ENCODE data around the gene SRM.

Gene SRM

GRCh38 chr1:11059968-11060830 is at the start of gene SRM (continued):
- no peak for TF ChIP-seq ZNF488 (tag by site-specific recombination; IDR thresholded peaks at IDR 0.05)
- TF ChIP-seq ZNF311 (tag by site-specific recombination; IDR thresholded peaks at IDR 0.05; ENCODE audit: borderline replicate concordance): no peak
- TF ChIP-seq ZNF280C (tag by site-specific recombination; IDR thresholded peaks at IDR 0.05): no peak
- TF ChIP-seq ZNF10 (tag by site-specific recombination; IDR thresholded peaks at IDR 0.05): no peak
- no peak for TF ChIP-seq SALL2 (tag by site-specific recombination; IDR thresholded peaks at IDR 0.05; ENCODE audit: borderline replicate concordance)
- TF ChIP-seq TCF7L2 (IDR thresholded peaks at IDR 0.05; ENCODE audit: borderline replicate concordance, low read depth, low read length): no peak
- no peak for TF ChIP-seq ZNF548 (tag by site-specific recombination; IDR thresholded peaks at IDR 0.05)
- TF ChIP-seq KLF1 (tag by site-specific recombination; IDR thresholded peaks at IDR 0.05): 0 out of 2 replicates have a peak, but pooled peaks have one; percentile 15
- TF ChIP-seq ZBTB6 (tag by site-specific recombination; IDR thresholded peaks at IDR 0.05): no peak
- no peak for TF ChIP-seq ZFP37 (tag by site-specific recombination; IDR thresholded peaks at IDR 0.05)
- TF ChIP-seq ZNF624 (tag by site-specific recombination; IDR thresholded peaks at IDR 0.05): no peak
- no peak for TF ChIP-seq ZNF366 (tag by site-specific recombination; conservative IDR thresholded peaks at IDR 0.05)
- no peak for TF ChIP-seq ZNF558 (tag by site-specific recombination; IDR thresholded peaks at IDR 0.05)
- TF ChIP-seq YY2 (tag by site-specific recombination; IDR thresholded peaks at IDR 0.05): no peak
- TF ChIP-seq GLIS2 (tag by site-specific recombination; IDR thresholded peaks at IDR 0.05): no peak
- TF ChIP-seq ZNF24 (tag by site-specific recombination; IDR thresholded peaks at IDR 0.05): no peak
- no peak; the same call in 1 of the 2 replicates for TF ChIP-seq YY1 (tag by site-specific recombination; IDR thresholded peaks at IDR 0.05)
- no peak for TF ChIP-seq ZNF248 (tag by site-specific recombination; IDR thresholded peaks at IDR 0.05)
- peak; percentile 61 for TF ChIP-seq PATZ1 (tag by site-specific recombination; IDR thresholded peaks at IDR 0.05)
- no peak for TF ChIP-seq GLI4 (tag by site-specific recombination; IDR thresholded peaks at IDR 0.05)
- TF ChIP-seq ZIC2 (tag by site-specific recombination; IDR thresholded peaks at IDR 0.05): no peak
- TF ChIP-seq, protein P1, sequence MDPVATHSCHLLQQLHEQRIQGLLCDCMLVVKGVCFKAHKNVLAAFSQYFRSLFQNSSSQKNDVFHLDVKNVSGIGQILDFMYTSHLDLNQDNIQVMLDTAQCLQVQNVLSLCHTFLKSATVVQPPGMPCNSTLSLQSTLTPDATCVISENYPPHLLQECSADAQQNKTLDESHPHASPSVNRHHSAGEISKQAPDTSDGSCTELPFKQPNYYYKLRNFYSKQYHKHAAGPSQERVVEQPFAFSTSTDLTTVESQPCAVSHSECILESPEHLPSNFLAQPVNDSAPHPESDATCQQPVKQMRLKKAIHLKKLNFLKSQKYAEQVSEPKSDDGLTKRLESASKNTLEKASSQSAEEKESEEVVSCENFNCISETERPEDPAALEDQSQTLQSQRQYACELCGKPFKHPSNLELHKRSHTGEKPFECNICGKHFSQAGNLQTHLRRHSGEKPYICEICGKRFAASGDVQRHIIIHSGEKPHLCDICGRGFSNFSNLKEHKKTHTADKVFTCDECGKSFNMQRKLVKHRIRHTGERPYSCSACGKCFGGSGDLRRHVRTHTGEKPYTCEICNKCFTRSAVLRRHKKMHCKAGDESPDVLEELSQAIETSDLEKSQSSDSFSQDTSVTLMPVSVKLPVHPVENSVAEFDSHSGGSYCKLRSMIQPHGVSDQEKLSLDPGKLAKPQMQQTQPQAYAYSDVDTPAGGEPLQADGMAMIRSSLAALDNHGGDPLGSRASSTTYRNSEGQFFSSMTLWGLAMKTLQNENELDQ (tag by site-specific recombination; IDR thresholded peaks at IDR 0.05; ENCODE audit: low read depth): no peak
- TF ChIP-seq GLI2 (tag by site-specific recombination; IDR thresholded peaks at IDR 0.05; ENCODE audit: borderline replicate concordance, low read depth): no peak
- TF ChIP-seq ZNF133 (tag by site-specific recombination; IDR thresholded peaks at IDR 0.05): no peak
- TF ChIP-seq ZNF23 (tag by site-specific recombination; IDR thresholded peaks at IDR 0.05; ENCODE audit: borderline replicate concordance): no peak
- no peak for TF ChIP-seq MEIS1 (CRISPR knock-in tag; IDR thresholded peaks at IDR 0.05; ENCODE audit: borderline replicate concordance)
- TF ChIP-seq ZFP69B (tag by site-specific recombination; IDR thresholded peaks at IDR 0.05): peak; percentile 33; the same call in 1 of the 2 replicates
- TF ChIP-seq, protein P2, sequence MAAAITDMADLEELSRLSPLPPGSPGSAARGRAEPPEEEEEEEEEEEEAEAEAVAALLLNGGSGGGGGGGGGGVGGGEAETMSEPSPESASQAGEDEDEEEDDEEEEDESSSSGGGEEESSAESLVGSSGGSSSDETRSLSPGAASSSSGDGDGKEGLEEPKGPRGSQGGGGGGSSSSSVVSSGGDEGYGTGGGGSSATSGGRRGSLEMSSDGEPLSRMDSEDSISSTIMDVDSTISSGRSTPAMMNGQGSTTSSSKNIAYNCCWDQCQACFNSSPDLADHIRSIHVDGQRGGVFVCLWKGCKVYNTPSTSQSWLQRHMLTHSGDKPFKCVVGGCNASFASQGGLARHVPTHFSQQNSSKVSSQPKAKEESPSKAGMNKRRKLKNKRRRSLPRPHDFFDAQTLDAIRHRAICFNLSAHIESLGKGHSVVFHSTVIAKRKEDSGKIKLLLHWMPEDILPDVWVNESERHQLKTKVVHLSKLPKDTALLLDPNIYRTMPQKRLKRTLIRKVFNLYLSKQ (tag by site-specific recombination; IDR thresholded peaks at IDR 0.05; ENCODE audit: borderline replicate concordance): no peak
- TF ChIP-seq ZNF514 (tag by site-specific recombination; IDR thresholded peaks at IDR 0.05): no peak
- no peak for TF ChIP-seq ZNF76 (tag by site-specific recombination; IDR thresholded peaks at IDR 0.05; ENCODE audit: borderline replicate concordance, low read depth)

All from HEK293 (cell line).